ENCODE results near the gene RNASET2. TPM values are rescaled to one million over a fixed set of nuclear protein-coding genes. Genes with fewer than 3 reads are reported as not detected.

RNASET2 gene
- total RNA-seq, 2 experiments from 2014 or later = 69.2 to 73.1 TPM

GRCh38 chr6:166935353-166935752 lies 21.0 kb downstream of the RNASET2 start:
- ATAC-seq (ENCODE audit: low read depth) = no peak
- H3K27me3 Mint-ChIP-seq = no peaks in the 10 kb centered on the region
- no peak overlapping the region for H3K27ac Mint-ChIP-seq
- H3K9me3 Mint-ChIP-seq = no peaks in the 10 kb centered on the region
- H3K36me3 Mint-ChIP-seq = peaks cover 11% of the 10 kb centered on the region
- H3K4me1 Mint-ChIP-seq = peaks cover 6% of the 10 kb centered on the region
- no peak overlapping the region for H3K4me3 Mint-ChIP-seq
- POLR2A ChIA-PET = no interaction called here
- DNase-seq = no peak

- Mint-ChIP-seq H3K36me3 (peaks cover 13% of the 10 kb centered on the region), H3K27me3 (no peaks in the 10 kb centered on the region), H3K4me1 (peaks cover 6% of the 10 kb centered on the region), H3K4me3 (no peak overlapping the region), H3K27ac (no peak overlapping the region), H3K9me3 (no peaks in the 10 kb centered on the region)
- ATAC-seq (ENCODE audit: low read depth) (no peak), DNase-seq (no peak)
- POLR2A ChIA-PET = no interaction called here
These were observed 22.2 kb downstream of the RNASET2 start for GRCh38 chr6:166934174-166934573.

- peaks cover 6% of the 10 kb centered on the region for H3K4me1 Mint-ChIP-seq
- no peak for ATAC-seq (ENCODE audit: low read depth)
- H3K27me3 Mint-ChIP-seq = no peaks in the 10 kb centered on the region
- POLR2A ChIA-PET = no interaction called here
- no peaks in the 10 kb centered on the region for H3K9me3 Mint-ChIP-seq
- DNase-seq = no peak
- no peak overlapping the region for H3K27ac Mint-ChIP-seq
- H3K36me3 Mint-ChIP-seq = peaks cover 12% of the 10 kb centered on the region
- H3K4me3 Mint-ChIP-seq = no peak overlapping the region
These were observed 23.0 kb downstream of the RNASET2 start for GRCh38 chr6:166933396-166933795.

GRCh38 chr6:166932616-166933015 lies 23.7 kb downstream of the RNASET2 start:
- ATAC-seq (ENCODE audit: low read depth) = no peak
- Mint-ChIP-seq H3K4me3 (no peak overlapping the region), H3K27me3 (no peaks in the 10 kb centered on the region), H3K4me1 (peaks cover 6% of the 10 kb centered on the region), H3K27ac (no peak overlapping the region), H3K9me3 (no peaks in the 10 kb centered on the region), H3K36me3 (peaks cover 7% of the 10 kb centered on the region)
- POLR2A ChIA-PET = no interaction called here
- DNase-seq = no peak

GRCh38 chr6:166932116-166932515 lies 24.2 kb downstream of the RNASET2 start:
- Mint-ChIP-seq H3K36me3 (peaks cover 7% of the 10 kb centered on the region), H3K4me1 (peaks cover 6% of the 10 kb centered on the region), H3K27me3 (no peaks in the 10 kb centered on the region), H3K27ac (no peak overlapping the region), H3K4me3 (no peak overlapping the region), H3K9me3 (no peaks in the 10 kb centered on the region)
- POLR2A ChIA-PET = no interaction called here
- DNase-seq = no peak
- no peak for ATAC-seq (ENCODE audit: low read depth)

- Mint-ChIP-seq H3K36me3 (peaks cover 7% of the 10 kb centered on the region), H3K27me3 (no peaks in the 10 kb centered on the region), H3K4me3 (no peak overlapping the region), H3K27ac (no peak overlapping the region), H3K4me1 (peaks cover 6% of the 10 kb centered on the region), H3K9me3 (no peaks in the 10 kb centered on the region)
- DNase-seq (no peak), ATAC-seq (ENCODE audit: low read depth) (no peak)
- POLR2A ChIA-PET = no interaction called here
These were observed 24.9 kb downstream of the RNASET2 start for GRCh38 chr6:166931426-166931970.

GRCh38 chr6:166930354-166930891 lies 25.9 kb downstream of the RNASET2 start:
- POLR2A ChIA-PET = no interaction called here
- peaks cover 4% of the 10 kb centered on the region for H3K4me1 Mint-ChIP-seq
- no peaks in the 10 kb centered on the region for H3K27me3 Mint-ChIP-seq
- no peaks in the 10 kb centered on the region for H3K9me3 Mint-ChIP-seq
- no peak overlapping the region for H3K4me3 Mint-ChIP-seq
- DNase-seq = no peak
- H3K36me3 Mint-ChIP-seq = peaks cover 7% of the 10 kb centered on the region
- H3K27ac Mint-ChIP-seq = no peak overlapping the region
- ATAC-seq (ENCODE audit: low read depth) = no peak

- H3K4me3 Mint-ChIP-seq = no peak overlapping the region
- no peaks in the 10 kb centered on the region for H3K9me3 Mint-ChIP-seq
- no peaks in the 10 kb centered on the region for H3K27me3 Mint-ChIP-seq
- POLR2A ChIA-PET = no interaction called here
- ATAC-seq (ENCODE audit: low read depth) (no peak), DNase-seq (no peak)
- peaks cover 4% of the 10 kb centered on the region for H3K4me1 Mint-ChIP-seq
- H3K36me3 Mint-ChIP-seq = peaks cover 7% of the 10 kb centered on the region
- H3K27ac Mint-ChIP-seq = no peak overlapping the region
These were observed 26.7 kb downstream of the RNASET2 start for GRCh38 chr6:166929542-166930189.

- no peak for ATAC-seq (ENCODE audit: low read depth)
- no peak for DNase-seq
- H3K9me3 Mint-ChIP-seq = no peaks in the 10 kb centered on the region
- POLR2A ChIA-PET = interaction anchor here (0.8 kb wide), 1 partner anchor 28 kb away, joined by 3 read pairs; no protein-coding TSS in a partner anchor
- no peak overlapping the region for H3K4me3 Mint-ChIP-seq
- H3K4me1 Mint-ChIP-seq = peaks cover 4% of the 10 kb centered on the region
- H3K27me3 Mint-ChIP-seq = no peaks in the 10 kb centered on the region
- peaks cover 7% of the 10 kb centered on the region for H3K36me3 Mint-ChIP-seq
- no peak overlapping the region for H3K27ac Mint-ChIP-seq
These were observed 27.5 kb downstream of the RNASET2 start for GRCh38 chr6:166928644-166929541.

- no peak for DNase-seq
- H3K4me1 Mint-ChIP-seq = peaks cover 4% of the 10 kb centered on the region
- H3K4me3 Mint-ChIP-seq = no peak overlapping the region
- ATAC-seq (ENCODE audit: low read depth) = no peak
- POLR2A ChIA-PET = interaction anchor here (0.8 kb wide), 1 partner anchor 29 kb away, joined by 3 read pairs; no protein-coding TSS in a partner anchor
- no peaks in the 10 kb centered on the region for H3K9me3 Mint-ChIP-seq
- no peak overlapping the region for H3K27ac Mint-ChIP-seq
- no peaks in the 10 kb centered on the region for H3K27me3 Mint-ChIP-seq
- H3K36me3 Mint-ChIP-seq = peaks cover 7% of the 10 kb centered on the region
These were observed 28.3 kb downstream of the RNASET2 start for GRCh38 chr6:166927935-166928643.

GRCh38 chr6:166927240-166927934 lies 29.0 kb downstream of the RNASET2 start:
- peaks cover 4% of the 10 kb centered on the region for H3K4me1 Mint-ChIP-seq
- H3K27me3 Mint-ChIP-seq = no peaks in the 10 kb centered on the region
- peaks cover 7% of the 10 kb centered on the region for H3K36me3 Mint-ChIP-seq
- ATAC-seq (ENCODE audit: low read depth) (no peak), DNase-seq (no peak)
- POLR2A ChIA-PET = interaction anchor here (0.6 kb wide), 1 partner anchor 29 kb away, joined by 3 read pairs; the partner anchor contains the start of gene RNASET2
- no peak overlapping the region for H3K4me3 Mint-ChIP-seq
- H3K9me3 Mint-ChIP-seq = no peaks in the 10 kb centered on the region
- no peak overlapping the region for H3K27ac Mint-ChIP-seq

GRCh38 chr6:166926748-166927147 lies 29.6 kb downstream of the RNASET2 start:
- no peaks in the 10 kb centered on the region for H3K9me3 Mint-ChIP-seq
- H3K36me3 Mint-ChIP-seq = peaks cover 7% of the 10 kb centered on the region
- H3K27ac Mint-ChIP-seq = no peak overlapping the region
- H3K4me3 Mint-ChIP-seq = no peak overlapping the region
- ATAC-seq (ENCODE audit: low read depth) = no peak
- H3K27me3 Mint-ChIP-seq = no peaks in the 10 kb centered on the region
- POLR2A ChIA-PET = no interaction called here
- peaks cover 7% of the 10 kb centered on the region for H3K4me1 Mint-ChIP-seq
- DNase-seq = no peak
